Measurements from ENCODE around the gene CDH1.
A peak's percentile ranks its signal among the peaks of the same experiment; 100 is the strongest.

Gene CDH1

GRCh38 chr16:68770671-68771070, 33.6 kb downstream of the CDH1 start:
- FAIRE-seq: no peak
- DNase-seq (ENCODE audit: insufficient read length, low spot score): no peak
- TF ChIP-seq SPI1 (IDR thresholded peaks at IDR 0.05; ENCODE audit: low read depth, low read length): no peak
- TF ChIP-seq POU2F2 (IDR thresholded peaks at IDR 0.05; ENCODE audit: low read depth, low read length): no peak
- TF ChIP-seq PAX5 (IDR thresholded peaks at IDR 0.05; ENCODE audit: insufficient read depth, low read length, severe bottlenecking): no peak
- TF ChIP-seq POLR2AphosphoS5 (IDR thresholded peaks at IDR 0.05; ENCODE audit: low read depth, low read length): no peak
- no peak for TF ChIP-seq TAF1 (IDR thresholded peaks at IDR 0.05; ENCODE audit: low read depth, low read length)
- TF ChIP-seq POLR2A (IDR thresholded peaks at IDR 0.05; ENCODE audit: low read depth, low read length): no peak

- DNase-seq (ENCODE audit: insufficient read length, low spot score): no peak
- TF ChIP-seq POU2F2 (IDR thresholded peaks at IDR 0.05; ENCODE audit: low read depth, low read length) (no peak), TAF1 (IDR thresholded peaks at IDR 0.05; ENCODE audit: low read depth, low read length) (no peak), POLR2AphosphoS5 (IDR thresholded peaks at IDR 0.05; ENCODE audit: low read depth, low read length) (no peak), SPI1 (IDR thresholded peaks at IDR 0.05; ENCODE audit: low read depth, low read length) (no peak), PAX5 (IDR thresholded peaks at IDR 0.05; ENCODE audit: insufficient read depth, low read length, severe bottlenecking) (no peak), POLR2A (IDR thresholded peaks at IDR 0.05; ENCODE audit: low read depth, low read length) (no peak)
- peak; percentile 20 for FAIRE-seq
Observed at GRCh38 chr16:68772030-68772681, 35.1 kb downstream of the CDH1 start.

- no peak for DNase-seq (ENCODE audit: insufficient read length, low spot score)
- FAIRE-seq: no peak
- TF ChIP-seq POU2F2 (IDR thresholded peaks at IDR 0.05; ENCODE audit: low read depth, low read length): no peak
- no peak for TF ChIP-seq TAF1 (IDR thresholded peaks at IDR 0.05; ENCODE audit: low read depth, low read length)
- no peak for TF ChIP-seq SPI1 (IDR thresholded peaks at IDR 0.05; ENCODE audit: low read depth, low read length)
- no peak for TF ChIP-seq PAX5 (IDR thresholded peaks at IDR 0.05; ENCODE audit: insufficient read depth, low read length, severe bottlenecking)
Observed at GRCh38 chr16:68772871-68773270, 35.8 kb downstream of the CDH1 start.

- no peak for DNase-seq (ENCODE audit: insufficient read length, low spot score)
- FAIRE-seq: peak; percentile 80
Observed at GRCh38 chr16:68774982-68775634, 38.0 kb downstream of the CDH1 start.

GRCh38 chr16:68776821-68777485, 39.9 kb downstream of the CDH1 start:
- peak; percentile 97 for FAIRE-seq
- TF ChIP-seq POU2F2 (IDR thresholded peaks at IDR 0.05; ENCODE audit: low read depth, low read length) (peak; percentile 26; the same call in 1 of the 2 replicates), PAX5 (IDR thresholded peaks at IDR 0.05; ENCODE audit: insufficient read depth, low read length, severe bottlenecking) (no peak)

More at GRCh38 chr16:68774982-68775634, 38.0 kb downstream of the CDH1 start:
- TF ChIP-seq PAX5 (IDR thresholded peaks at IDR 0.05; ENCODE audit: insufficient read depth, low read length, severe bottlenecking) (peak; percentile 58), SPI1 (IDR thresholded peaks at IDR 0.05; ENCODE audit: low read depth, low read length) (no peak)

GRCh38 chr16:68778551-68779231, 41.6 kb downstream of the CDH1 start:
- no peak for DNase-seq (ENCODE audit: insufficient read length, low spot score)
- TF ChIP-seq SPI1 (IDR thresholded peaks at IDR 0.05; ENCODE audit: low read depth, low read length) (no peak), POU2F2 (IDR thresholded peaks at IDR 0.05; ENCODE audit: low read depth, low read length) (no peak), POLR2AphosphoS5 (IDR thresholded peaks at IDR 0.05; ENCODE audit: low read depth, low read length) (no peak), POLR2A (IDR thresholded peaks at IDR 0.05; ENCODE audit: low read depth, low read length) (no peak), PAX5 (IDR thresholded peaks at IDR 0.05; ENCODE audit: insufficient read depth, low read length, severe bottlenecking) (no peak), TAF1 (IDR thresholded peaks at IDR 0.05; ENCODE audit: low read depth, low read length) (no peak)
- no peak for FAIRE-seq

More at GRCh38 chr16:68776821-68777485, 39.9 kb downstream of the CDH1 start:
- peak; percentile 32 for DNase-seq (ENCODE audit: insufficient read length, low spot score)

- TF ChIP-seq POLR2AphosphoS5 (IDR thresholded peaks at IDR 0.05; ENCODE audit: low read depth, low read length): no peak
- no peak for TF ChIP-seq TAF1 (IDR thresholded peaks at IDR 0.05; ENCODE audit: low read depth, low read length)
- no peak for TF ChIP-seq PAX5 (IDR thresholded peaks at IDR 0.05; ENCODE audit: insufficient read depth, low read length, severe bottlenecking)
- TF ChIP-seq POLR2A (IDR thresholded peaks at IDR 0.05; ENCODE audit: low read depth, low read length): no peak
- no peak for TF ChIP-seq POU2F2 (IDR thresholded peaks at IDR 0.05; ENCODE audit: low read depth, low read length)
- no peak for TF ChIP-seq SPI1 (IDR thresholded peaks at IDR 0.05; ENCODE audit: low read depth, low read length)
- no peak for FAIRE-seq
- no peak for DNase-seq (ENCODE audit: insufficient read length, low spot score)
Observed at GRCh38 chr16:68779891-68780290, 42.8 kb downstream of the CDH1 start.

- DNase-seq (ENCODE audit: insufficient read length, low spot score) (no peak), FAIRE-seq (no peak)
- TF ChIP-seq POLR2A (IDR thresholded peaks at IDR 0.05; ENCODE audit: low read depth, low read length): no peak
- TF ChIP-seq POLR2AphosphoS5 (IDR thresholded peaks at IDR 0.05; ENCODE audit: low read depth, low read length): no peak
- TF ChIP-seq POU2F2 (IDR thresholded peaks at IDR 0.05; ENCODE audit: low read depth, low read length): no peak
- TF ChIP-seq TAF1 (IDR thresholded peaks at IDR 0.05; ENCODE audit: low read depth, low read length): no peak
- TF ChIP-seq SPI1 (IDR thresholded peaks at IDR 0.05; ENCODE audit: low read depth, low read length): no peak
Observed at GRCh38 chr16:68781784-68782183, 44.7 kb downstream of the CDH1 start.

Measured in GM12891 (cell line).